ENCODE measurements around the gene ESYT1. TPM values are rescaled to one million over a fixed set of nuclear protein-coding genes. Genes with fewer than 3 reads are reported as not detected.

The ESYT1 gene
- total and polyA plus RNA-seq, 9 of the 15 experiments (the other 6 are each of a cell fraction or from before 2014, with no cell fraction given) = 132 to 420 (median 164) TPM

GRCh38 chr12:56117778-56118687 is 10.0 kb upstream of the ESYT1 start, which contains the start of gene ZC3H10 (continued):
- TF ChIP-seq ZNF589 (CRISPR knock-in tag; IDR thresholded peaks at IDR 0.05; ENCODE audit: low read depth) (no peak), NR2C1 (IDR thresholded peaks at IDR 0.05) (peak; percentile 97), NR2C1 (tag; IDR thresholded peaks at IDR 0.05) (peak; percentile 99), CAMTA2 (CRISPR knock-in tag; conservative IDR thresholded peaks at IDR 0.05) (peak; percentile 93; the same call in 1 of the 2 replicates), JUN (IDR thresholded peaks at IDR 0.05; ENCODE audit: borderline replicate concordance, low read depth, low read length) (peak; percentile 61; the same call in 1 of the 2 replicates), JUN (CRISPR knock-in tag; IDR thresholded peaks at IDR 0.05; ENCODE audit: borderline replicate concordance) (no peak; the same call in 1 of the 2 replicates), ARNT (IDR thresholded peaks at IDR 0.05) (peak in 1 of 2 experiments; percentile 79; a peak in 3 of 4 replicates), HMBOX1 (IDR thresholded peaks at IDR 0.05) (0 out of 2 replicates have a peak, but pooled peaks have one; percentile 6), CSDE1 (IDR thresholded peaks at IDR 0.05) (peak in 1 of 2 experiments; percentile 94; a peak in 2 of 4 replicates), MED1 (CRISPR knock-in tag; IDR thresholded peaks at IDR 0.05; ENCODE audit: borderline replicate concordance) (no peak), NELFE (IDR thresholded peaks at IDR 0.05; ENCODE audit: insufficient read depth, insufficient read length) (no peak), CUX1 (CRISPR knock-in tag; IDR thresholded peaks at IDR 0.05) (no peak), MCM2 (IDR thresholded peaks at IDR 0.05; ENCODE audit: low read depth) (no peak), MTA1 (IDR thresholded peaks at IDR 0.05; ENCODE audit: borderline replicate concordance) (no peak; the same call in 1 of the 2 replicates), SRF (CRISPR knock-in tag; IDR thresholded peaks at IDR 0.05) (peak; percentile 67 to 84; a peak in 3 of 4 replicates), ZNF134 (CRISPR knock-in tag; conservative IDR thresholded peaks at IDR 0.05) (no peak), TFE3 (CRISPR knock-in tag; IDR thresholded peaks at IDR 0.05) (0 out of 2 replicates have a peak, but pooled peaks have one; percentile 0), C11orf30 (IDR thresholded peaks at IDR 0.05; ENCODE audit: low read depth) (peak; percentile 82), TAF7 (tag; IDR thresholded peaks at IDR 0.05) (peak; percentile 26; the same call in 1 of the 2 replicates), RBM15 (IDR thresholded peaks at IDR 0.05; ENCODE audit: insufficient read depth, low read length) (no peak)

Data from K562 (cell line).